ENCODE data around the gene NANOS2.
"Not testable (repeated sequence)": the region's sequence is repeated elsewhere in the genome, so short reads cannot be mapped to it uniquely, and the experiment has no call there.

NANOS2 gene

DNA sequence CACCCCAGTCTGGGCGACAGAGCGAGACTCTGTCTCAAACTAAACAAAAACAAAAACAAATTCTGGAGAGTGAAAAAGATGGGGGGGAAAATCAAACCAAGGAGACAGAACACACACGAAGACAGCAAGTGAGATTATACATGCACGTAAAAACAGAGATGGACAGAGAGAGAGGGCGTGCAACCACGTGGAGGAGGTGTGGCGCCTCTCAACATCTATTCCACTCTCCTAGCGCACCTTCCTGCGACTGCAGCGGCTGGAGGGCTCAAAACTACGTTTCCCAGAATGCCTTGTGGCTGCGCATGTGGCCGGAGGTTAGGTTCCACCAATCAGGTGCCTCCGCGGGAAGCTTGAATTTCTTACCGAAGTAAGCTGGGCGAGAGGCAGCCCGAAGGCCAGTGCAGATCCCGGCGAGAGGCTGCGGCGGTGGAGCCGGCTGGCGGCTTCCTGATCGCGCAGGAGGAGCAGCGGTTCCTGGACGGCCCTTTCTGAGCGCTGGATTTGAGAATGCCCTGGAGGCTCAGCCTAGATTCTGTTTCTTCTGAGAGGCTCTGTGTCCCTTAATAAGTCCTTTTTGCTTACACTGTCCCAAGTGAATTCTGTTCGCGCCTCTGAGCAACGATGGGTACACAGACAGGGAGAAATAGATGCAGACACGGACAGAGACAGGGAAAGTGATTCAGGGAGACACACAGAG lies 13.1 kb upstream of the NANOS2 start:
- DNase-seq, result peak; percentile 93

DNA sequence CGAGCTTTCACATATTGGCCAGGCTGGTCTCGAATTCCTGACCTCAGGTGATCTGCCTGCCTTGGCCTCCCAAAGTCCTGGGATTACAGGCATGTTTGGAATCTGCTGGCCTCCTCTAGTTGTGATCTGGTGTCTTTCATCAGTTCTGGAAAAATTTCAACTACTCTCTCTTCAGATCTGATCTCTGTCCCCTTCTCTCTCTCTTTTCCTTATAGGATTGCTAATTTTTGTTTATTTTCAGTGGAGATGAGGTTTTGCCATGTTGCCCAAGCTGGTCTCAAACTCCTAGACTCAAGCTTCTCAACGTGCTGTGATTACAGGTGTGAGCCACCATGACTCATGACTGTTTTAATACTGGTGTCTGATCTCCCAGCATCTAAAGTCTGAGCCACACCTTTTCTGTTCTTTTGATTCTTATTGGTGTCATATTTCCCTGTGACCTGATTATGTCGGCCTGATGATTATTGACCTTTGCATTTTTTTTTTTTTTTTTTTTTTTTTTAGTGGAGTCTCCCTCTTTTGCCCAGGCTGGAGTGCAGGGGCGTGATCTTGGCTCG lies 10.4 kb upstream of the NANOS2 start:
- DNase-seq, result no peak

DNA sequence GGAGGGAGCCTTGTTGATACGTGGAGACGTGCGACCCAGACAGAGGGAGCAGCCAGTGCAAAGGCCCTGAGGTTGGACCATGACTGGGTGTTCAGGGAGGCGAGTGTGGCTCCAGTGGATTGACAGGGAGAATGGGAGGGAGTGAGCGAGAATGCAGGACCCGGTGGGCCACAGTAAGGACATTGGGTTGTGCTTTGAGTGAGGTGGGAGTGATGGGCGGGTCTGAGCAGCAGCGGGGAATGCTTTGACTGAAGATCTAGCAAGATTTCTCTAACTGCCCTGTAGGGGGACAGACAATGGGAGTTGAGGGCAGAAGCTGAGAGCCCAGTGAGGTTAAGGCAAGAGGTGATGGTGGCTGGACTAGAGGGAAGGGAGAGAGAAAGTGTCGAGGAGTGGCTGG lies 7.7 kb upstream of the NANOS2 start:
- no peak for DNase-seq

DNA sequence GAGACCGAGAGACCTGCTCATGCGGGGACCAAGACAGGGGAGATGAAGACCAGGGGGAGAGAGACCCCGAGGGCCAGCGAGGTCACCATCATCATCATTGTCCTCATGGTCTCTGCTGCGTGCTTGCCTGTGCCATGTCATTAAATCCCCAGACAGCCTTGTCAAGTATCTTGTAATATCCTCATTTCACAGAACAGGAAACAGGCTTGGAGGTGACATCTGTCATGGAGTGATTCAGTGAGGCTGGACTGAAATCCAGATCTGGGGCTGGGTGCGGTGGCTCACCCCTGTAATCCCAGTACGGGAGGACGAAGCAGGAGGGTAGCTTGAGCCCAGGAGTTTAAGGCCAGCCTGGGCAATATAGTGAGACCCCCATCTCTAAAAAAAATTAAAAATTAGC lies 5.9 kb upstream of the NANOS2 start:
- DNase-seq, result no peak

DNA sequence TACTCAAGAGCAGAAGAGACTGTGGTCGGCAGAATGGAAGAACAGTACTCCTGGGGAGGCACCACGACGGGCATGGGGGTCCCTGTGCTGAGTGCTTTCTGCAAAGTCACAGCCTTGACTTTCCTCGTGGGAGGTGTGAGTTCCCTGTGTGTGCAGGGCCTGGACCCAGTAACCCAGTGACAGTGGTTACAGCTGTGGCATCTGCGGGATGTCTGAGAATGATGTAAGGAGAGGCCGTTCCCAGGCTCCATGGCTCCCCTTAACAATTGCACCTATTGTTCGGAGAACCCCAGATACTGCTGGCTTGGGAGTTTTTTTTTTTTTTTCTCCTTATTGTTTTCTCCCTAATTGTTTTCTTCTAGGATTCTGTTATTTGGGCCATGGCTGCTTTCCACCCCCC lies 5.1 kb upstream of the NANOS2 start:
- no peak for DNase-seq

DNA sequence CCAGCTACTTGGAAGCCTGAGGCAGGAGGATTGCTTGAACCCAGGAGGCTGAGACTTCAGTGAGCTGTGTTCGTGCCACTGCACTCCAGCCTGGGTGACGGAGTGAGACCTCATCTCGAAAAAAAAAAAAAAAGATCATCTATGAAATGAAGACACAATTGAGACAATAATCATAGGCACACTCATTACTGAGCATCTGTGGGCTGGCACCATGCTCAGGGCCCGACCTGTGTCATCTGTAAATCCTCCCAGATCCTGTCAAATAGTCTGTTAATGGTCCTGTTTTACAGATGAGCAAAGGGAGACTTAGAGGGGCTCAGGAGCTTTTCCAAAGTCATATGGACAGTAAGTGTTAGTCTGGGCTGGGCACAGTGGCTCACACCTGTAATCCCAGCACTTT lies 4.1 kb upstream of the NANOS2 start:
- DNase-seq, result no peak

DNA sequence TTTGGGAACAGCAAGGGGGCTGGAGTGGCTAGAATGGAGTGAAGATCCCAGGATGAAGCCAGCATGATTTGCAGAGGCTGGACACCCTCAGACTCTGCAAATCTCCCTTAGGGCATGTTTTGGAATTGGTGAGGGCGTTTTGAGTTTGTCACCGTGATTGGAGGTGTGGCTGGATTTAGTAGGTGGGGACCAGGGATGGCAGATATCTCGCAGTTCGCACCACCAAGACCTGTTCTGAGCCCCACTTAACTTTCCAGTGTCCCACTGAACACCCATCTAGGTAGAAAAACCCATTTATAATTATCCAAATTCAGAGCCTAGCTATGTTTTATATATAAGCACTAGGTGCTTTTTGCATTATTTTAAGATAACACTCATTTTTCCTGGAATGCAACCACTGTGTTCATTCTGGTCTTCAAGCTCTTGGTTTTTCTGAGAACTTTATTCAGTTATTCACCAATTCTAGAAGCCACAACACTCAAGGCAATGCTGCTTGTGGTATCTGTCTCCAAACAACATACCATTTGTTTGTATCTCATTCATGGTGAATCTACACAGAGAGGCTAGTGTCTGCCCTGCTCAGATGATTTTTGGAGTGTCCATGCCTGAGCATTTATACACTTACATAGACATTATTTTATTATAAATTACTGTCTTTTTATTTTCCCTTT lies 3.0 kb upstream of the NANOS2 start:
- DNase-seq, result no peak

DNA sequence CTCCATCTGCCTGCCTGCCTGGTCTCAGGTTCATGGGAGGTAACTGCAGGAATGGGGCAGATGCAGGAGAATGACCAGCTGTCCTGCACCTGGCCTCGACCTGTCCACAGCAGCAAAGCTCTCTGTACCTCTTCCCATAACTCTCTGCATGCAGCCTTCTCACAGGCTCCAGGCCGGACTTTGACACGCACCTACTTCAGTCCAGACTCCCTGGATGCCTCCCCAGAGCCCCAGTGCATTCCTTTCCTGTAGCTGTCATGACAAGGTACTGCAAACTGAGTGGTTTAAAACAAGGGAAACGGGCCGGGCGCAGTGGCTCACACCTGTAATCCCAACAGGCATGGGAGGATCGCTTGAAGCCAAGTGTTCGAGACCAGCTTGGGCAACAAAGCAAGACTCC lies 3.3 kb downstream of the NANOS2 start:
- DNase-seq, result no peak

DNA sequence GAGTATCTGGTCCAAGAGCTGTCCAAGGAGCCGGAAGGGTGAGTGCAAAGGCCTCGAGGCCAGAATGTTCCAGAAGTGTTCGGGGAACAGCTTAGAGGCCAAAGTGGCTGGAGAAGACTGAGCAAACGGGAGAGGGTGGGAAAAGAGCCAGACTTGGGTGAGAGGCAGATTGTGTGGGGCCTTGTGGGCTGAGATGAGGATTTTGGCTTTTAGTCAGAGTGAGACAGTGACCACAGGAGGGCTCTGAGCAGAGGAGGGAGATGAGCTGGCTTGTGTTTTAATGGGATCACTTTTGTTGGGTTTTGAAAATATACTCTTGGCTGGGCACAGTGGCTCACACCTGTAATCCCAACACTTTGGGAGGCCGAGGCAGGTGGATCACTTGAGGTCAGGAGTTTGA lies 5.6 kb downstream of the NANOS2 start:
- no peak for DNase-seq

DNA sequence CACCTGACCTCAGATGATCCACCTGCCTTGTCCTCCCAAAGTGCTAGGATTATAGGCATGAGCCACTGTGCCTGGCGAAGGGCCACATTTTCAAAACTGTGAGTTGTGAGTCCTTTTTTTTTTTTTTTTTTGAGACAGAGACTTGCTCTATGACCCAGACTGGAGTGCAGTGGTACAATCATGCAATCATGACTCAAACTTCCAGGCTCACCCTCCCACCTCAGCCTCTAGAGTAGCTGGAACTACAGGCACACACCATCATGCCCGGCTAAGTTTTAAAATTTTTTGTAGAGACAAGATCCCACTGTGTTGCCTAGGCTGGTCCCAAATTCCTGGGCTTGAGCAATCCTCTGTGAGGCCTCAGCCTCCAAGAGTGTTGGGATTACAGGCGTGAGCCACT lies 8.4 kb downstream of the NANOS2 start:
- DNase-seq, result no peak

DNA sequence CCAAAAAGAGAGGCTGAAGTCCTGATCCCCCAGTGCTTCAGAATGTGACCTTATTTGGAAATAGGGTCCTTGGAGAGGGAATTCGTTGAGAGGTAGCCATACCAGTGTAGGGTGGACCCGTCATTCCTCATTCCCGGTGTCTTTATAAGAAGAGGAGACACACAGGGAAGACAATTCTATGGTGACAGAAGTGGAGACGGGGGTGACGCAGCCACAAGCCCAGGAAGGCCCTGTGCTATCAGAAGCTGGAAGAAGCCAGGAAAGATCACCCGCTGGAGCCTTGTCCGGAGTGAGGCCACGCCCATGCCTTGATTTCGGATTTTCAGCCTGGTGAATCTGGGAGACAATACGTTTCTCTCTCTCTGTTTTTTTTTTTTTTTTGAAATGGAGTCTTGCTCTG lies 9.6 kb downstream of the NANOS2 start:
- DNase-seq, result no peak

DNA sequence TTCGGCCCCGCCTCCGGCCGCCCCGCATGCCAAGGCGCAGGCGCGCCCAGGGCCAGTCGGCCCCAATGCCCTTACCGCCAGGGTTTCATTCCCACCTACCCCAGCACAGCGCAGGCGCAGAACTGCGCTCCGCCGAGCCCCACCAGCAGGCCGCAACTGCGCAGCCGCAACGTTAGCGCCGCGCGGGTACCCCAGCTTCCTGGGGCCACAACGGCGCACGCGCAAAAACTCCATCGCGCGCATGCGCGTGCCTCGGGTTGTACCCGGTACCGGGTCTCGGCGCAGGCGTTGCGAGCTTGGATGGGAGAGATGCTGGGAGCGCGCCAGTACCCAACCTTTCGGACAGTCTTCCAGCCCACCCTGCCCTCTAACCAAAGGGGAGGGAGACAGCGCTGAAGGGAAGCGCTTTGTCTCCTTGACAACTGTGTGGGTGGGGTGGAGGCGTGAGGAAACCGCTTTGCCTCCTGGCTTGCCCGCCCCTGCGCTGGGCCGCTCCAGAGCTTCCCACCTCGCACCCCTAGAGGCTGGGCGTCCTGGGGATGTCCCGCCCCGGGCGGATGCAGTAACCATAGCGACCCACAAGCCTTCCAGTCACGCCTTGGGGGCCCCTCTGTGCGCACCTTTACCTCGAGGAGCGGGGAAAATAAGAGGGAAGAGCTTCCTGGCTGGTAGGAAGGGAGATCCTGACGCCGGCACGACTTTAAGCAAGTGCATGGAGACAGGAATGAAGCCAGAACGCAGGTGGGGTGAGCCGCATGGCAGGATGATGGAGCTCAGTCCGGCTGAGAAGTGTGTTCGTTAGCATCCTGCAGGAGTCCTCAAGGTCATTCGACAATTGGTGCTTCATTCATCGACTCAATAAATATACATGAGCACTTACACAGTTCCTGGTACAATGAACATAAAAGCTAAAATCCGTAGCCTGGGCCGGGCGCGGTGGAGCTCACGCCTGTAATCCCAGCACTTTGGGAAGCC lies 11.6 kb downstream of the NANOS2 start:
- peak; percentile 91 for DNase-seq

DNA sequence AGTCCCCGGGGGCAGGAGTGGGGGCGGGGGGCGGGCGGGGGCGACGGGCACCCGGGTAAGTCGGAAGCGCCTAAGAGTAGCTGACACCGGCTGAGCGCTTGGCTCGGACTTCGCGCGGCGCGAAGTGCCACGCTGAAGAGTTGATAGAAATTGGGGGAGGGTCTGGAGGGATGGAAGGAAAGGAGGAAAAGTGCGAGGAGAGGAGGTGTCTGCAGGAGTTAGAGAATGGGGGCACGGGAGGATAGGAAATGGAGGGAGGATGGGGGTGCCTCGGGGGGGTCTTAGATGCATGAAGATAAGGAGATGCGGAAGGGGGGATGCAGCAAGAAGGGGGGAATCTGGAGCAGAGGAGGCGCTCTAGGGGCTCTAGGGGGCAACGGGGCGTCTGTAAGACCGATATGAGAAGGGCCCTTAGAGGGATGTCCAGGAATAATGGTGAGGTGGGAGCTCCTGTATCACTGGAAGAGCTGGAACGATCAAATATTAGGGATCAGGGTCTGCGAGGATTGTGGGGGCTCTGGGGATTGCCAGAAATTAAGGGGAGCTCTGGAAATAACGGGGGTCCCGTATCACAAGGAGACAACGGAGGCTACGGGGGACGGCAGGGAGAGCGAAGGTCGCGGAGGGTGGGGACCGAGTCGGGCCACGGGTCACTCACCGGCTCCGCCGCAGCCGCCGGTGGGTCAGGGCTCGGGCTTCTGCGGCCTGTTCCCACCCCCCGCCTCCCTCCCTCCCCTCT lies 12.5 kb downstream of the NANOS2 start, which contains the start of gene MYPOP:
Gene MYPOP (minus strand): TSS at position 702 of the 739 bp plus-strand sequence. CDS start 840 bp downstream, outside the sequence.
- no peak for DNase-seq

DNA sequence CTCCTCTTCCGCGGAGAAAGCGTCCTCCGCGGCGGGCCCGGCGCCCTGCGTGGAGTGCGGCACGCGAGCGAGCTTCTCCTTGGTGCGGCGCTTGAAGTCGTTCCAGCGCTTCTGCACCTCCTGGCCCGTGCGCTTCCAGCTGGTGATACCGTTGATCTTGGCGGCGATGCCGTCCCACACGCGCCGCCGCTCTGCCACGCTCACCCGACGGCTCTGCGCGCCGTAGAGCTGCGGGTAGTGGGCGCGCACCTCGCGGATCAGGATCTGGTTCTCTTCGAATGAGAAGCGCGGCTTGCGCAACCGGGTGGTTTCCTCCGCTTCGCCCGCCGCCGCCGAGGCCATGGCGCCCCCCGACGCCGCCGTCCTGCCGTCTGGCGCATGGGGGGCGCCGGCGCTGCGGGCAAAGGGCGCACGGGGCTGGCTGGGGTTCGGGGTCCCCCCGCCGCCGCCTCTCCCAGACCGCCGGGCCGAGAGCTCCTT lies 13.1 kb downstream of the NANOS2 start:
- DNase-seq, result no peak

DNA sequence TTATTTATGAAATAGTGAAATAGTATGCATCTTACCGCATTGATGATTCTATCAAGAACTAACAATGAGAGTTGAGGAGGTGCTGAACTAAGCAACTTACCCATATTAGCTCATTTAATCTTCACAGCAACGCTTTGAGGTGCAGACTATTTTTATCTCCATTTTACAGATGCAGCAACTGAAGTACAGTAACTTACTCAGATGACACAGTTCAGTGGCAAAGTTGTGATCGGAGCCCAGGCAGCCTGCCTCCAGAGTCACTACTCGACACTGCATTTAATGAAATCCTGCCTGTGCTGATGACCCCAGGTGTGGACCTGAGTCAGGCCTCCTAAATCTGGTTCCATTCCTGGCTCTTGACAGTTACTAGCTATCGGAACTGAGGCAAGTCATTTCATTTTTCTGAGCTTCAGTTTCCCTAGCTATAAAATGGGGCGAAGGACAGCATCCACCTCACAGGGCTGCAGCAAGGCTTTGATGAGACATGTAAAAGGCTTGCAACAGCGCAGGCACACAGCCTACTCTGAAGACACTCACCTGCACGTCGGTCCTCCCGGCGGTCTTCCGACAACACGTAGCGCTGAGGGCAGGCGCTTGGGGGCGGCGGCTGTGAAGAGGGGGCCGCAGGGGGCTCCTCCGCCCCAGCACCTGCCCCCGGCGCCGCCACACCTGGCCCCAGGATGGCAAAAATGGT lies 13.7 kb downstream of the NANOS2 start:
- no peak for DNase-seq

DNA sequence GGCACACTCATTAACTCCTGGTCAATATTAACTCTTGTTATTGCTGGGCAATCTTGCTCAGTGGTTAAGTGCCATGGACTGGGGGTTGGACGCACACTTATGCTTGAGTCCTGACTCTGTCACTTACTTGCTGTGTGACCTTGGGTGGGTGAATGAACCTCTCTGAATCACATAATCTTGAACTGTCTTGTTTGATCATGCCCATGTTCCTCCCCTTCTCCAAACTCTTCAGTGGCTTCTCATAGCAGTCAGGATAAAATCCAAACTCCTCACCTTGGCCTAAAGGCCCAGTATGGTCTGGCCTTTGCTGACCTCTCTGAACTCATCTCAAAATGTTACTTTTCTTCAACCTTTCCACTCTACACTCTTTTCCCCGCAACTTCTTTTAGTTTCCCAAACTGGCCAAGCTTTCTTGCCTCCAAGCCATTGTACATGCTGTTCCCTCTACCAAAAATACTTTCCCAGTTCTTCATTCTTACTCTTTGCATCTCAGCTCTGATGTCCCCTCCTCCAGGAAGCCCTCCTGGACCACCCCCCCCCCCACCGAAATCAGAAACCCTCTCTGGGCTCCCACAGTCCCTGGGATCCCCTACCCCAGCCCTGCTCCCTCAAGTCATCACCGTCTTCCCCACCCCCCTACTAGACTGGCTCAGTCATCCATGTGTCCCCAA lies 14.5 kb downstream of the NANOS2 start:
- no peak for DNase-seq

DNA sequence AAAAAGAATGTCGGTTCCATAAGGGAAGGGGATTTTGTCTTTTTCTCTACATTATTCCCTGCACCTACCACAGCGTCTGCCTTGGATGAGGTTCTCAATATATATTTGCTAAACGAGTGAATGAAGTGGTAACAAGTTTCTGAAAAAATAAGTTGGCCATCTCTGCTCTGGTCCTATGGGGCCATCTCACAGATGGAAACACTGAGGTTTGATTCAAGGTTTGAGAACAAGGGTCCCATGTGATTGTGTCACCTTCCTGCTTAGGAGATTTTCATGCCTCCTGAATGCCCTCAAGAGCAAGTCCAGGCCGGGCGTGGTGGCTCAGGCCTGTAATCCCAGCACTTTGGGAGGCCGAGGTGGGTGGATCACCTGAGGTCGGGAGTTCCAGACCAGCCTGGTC lies 15.3 kb downstream of the NANOS2 start:
- DNase-seq, result no peak

DNA sequence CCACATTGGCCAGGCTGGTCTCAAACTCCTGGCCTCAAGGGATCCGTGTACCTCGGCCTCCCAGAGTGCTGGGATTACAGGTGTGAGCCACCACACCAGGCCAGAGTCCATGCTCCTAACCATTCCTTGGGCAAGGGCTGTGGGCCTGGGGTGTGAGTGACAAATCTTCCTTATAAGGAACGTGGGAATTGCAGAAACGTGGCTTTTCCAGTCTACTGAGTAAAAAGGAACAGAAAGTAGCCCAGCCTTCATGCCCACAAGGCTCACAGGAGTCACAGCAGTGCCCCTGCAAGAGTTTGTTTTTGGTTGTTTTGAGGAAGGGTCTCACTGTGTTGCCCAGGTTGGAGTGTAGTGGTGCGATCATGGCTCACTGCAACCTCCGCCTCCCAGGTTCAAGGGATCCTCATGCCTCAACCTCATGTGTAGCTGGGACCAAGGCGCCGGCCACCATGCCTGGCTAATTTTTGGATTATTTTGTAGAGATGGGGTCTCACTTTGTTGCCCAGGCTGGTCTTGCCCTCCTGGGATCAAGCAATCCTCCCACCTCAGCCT lies 17.2 kb downstream of the NANOS2 start:
- DNase-seq, result no peak

DNA sequence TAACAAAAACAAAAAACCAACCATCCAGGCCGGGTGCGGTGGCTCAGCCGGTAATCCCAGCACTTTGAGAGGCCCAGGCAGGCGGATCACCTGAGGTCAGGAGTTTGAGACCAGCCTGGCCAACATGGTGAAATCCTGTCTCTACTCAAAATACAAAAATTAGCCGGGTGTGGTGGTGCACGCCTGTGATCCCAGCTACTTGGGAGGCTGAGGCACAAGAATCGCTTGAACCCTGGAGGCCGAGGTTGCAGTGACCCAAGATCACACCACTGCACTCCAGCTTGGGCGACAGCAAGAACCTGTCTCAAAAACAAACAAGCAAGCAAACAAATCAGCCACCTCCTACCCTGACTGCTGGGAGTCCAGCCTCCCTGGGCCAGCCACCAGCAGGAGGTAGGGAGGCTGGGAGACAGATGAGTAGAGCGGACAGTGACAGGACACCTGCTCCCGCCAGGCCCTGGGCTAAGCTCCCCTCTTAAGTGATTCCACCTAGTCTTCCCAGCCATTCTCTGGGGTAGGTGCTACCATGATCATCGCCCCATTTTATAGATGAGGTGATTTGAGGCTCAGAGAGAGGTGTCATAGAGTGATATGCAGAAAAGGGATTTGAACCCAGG lies 18.5 kb downstream of the NANOS2 start:
- not testable (repeated sequence) for DNase-seq

DNA sequence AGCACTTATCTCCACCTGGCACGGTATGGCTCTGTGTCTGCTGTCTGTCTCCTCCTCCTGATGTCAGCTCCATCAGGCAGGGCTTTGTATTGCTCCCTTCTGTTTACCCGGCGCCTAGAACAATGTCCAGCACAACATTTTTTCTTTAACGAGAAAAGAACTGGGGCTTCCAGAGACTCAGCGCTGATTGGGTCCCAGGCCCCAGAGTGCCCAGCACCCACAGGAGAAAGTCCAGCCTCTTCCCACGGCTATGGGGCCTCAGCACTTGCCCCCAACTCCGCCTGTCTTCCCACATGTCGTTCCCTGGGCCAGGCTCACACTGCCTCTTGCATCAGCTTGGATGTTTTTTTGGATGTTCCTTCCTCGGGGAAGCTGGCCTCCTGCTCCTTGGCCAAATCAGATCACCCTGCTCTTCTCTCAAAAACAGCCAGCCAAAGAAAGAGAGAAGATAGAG lies 19.0 kb downstream of the NANOS2 start:
- DNase-seq, result no peak
